Naive thymus-derived CD4-positive, alpha-beta T cell (primary cell): ENCODE results near the gene ART5. TPM values are rescaled to one million over a fixed set of nuclear protein-coding genes. Genes with fewer than 3 reads are reported as not detected.
"Not testable (repeated sequence)": the region's sequence is repeated elsewhere in the genome, so short reads cannot be mapped to it uniquely, and the experiment has no call there.

Experiments used
- ATAC-seq: fragments of 150-1000 bp; cut with Tn5 transposase; 2 replicates; pipeline ENCODE4 v1.10.0; 2021; ENCODE audit warnings: mild to moderate bottlenecking, moderate library complexity
- CTCF ChIA-PET: fragments of 350-600 bp; sonication (Branson Sonifier 250); formaldehyde crosslinking; loops from one replicate; lab custom pipeline; 2021; ENCODE audit warnings: antibody characterized with exemption; lab: Charles Lee
- POLR2A ChIA-PET: fragments of 350-600 bp; sonication (Branson Sonifier 250); formaldehyde crosslinking; loops from one replicate; lab custom pipeline; 2021; ENCODE audit warnings: antibody characterized with exemption, inconsistent platforms; lab: Charles Lee
- DNase-seq, 9 donors: peaks; one replicate each; pipeline versions ENCODE4 v3.0.0 to v3.0.0-alpha.2; 2020 to 2022; ENCODE audit warnings: mixed read lengths in 1 of 9
- H3K27ac ChIP-seq: one replicate; pipeline ENCODE4 v1.7.0; 2013; ENCODE audit warnings: mild to moderate bottlenecking, low read depth, low read length, moderate library complexity
- H3K27me3 ChIP-seq, 2 donors: one replicate each; pipeline ENCODE4 v1.7.0; 2013; ENCODE audit warnings: low read length in 2 of 2, mild to moderate bottlenecking in 2 of 2, moderate library complexity in 2 of 2; ENCODE audit not compliant: control insufficient read depth in 2 of 2, insufficient read depth in 2 of 2
- H3K36me3 ChIP-seq, 3 experiments: 1 replicate in 2 of 3; 2 replicates in 1 of 3; pipeline ENCODE4 v1.7.0; 2013; ENCODE audit warnings: low read length in 3 of 3, mild to moderate bottlenecking in 3 of 3, moderate library complexity in 1 of 3; ENCODE audit not compliant: insufficient read depth in 3 of 3, control insufficient read depth in 2 of 3
- H3K4me1 ChIP-seq, 2 donors: one replicate each; pipeline ENCODE4 v1.7.0; 2013; ENCODE audit warnings: low read length in 2 of 2, mild to moderate bottlenecking in 2 of 2, moderate library complexity in 1 of 2; ENCODE audit not compliant: control insufficient read depth in 2 of 2, insufficient read depth in 2 of 2
- H3K4me3 ChIP-seq: 2 replicates; pipeline ENCODE4 v1.7.0; 2013; ENCODE audit warnings: mild to moderate bottlenecking, low read length
- H3K9me3 ChIP-seq, 3 experiments: 1 replicate in 2 of 3; 2 replicates in 1 of 3; pipeline ENCODE4 v1.7.0; 2013; ENCODE audit warnings: low read length in 3 of 3; ENCODE audit not compliant: control insufficient read depth in 2 of 3
- H3K27ac Mint-ChIP-seq, 9 donors: one replicate each; pipeline ENCODE4 v1.8.0; 2020 to 2022; ENCODE audit warnings: mixed read lengths in 9 of 9, mild to moderate bottlenecking in 8 of 9, moderate library complexity in 5 of 9, inconsistent platforms in 2 of 9
- H3K27me3 Mint-ChIP-seq, 5 donors: one replicate each; pipeline ENCODE4 v1.8.0; 2021 to 2022; ENCODE audit warnings: mixed read lengths in 5 of 5, mild to moderate bottlenecking in 1 of 5
- H3K36me3 Mint-ChIP-seq, 5 donors: one replicate each; pipeline ENCODE4 v1.8.0; 2020 to 2022; ENCODE audit warnings: mixed read lengths in 5 of 5, mild to moderate bottlenecking in 3 of 5, inconsistent platforms in 1 of 5
- H3K4me1 Mint-ChIP-seq, 7 donors: one replicate each; pipeline ENCODE4 v1.8.0; 2020 to 2022; ENCODE audit warnings: mixed read lengths in 7 of 7, mild to moderate bottlenecking in 3 of 7, inconsistent platforms in 1 of 7
- H3K4me3 Mint-ChIP-seq, 10 donors: one replicate each; pipeline ENCODE4 v1.8.0; 2020 to 2022; ENCODE audit warnings: mild to moderate bottlenecking in 10 of 10, mixed read lengths in 10 of 10, moderate library complexity in 6 of 10, inconsistent platforms in 2 of 10
- H3K9me3 Mint-ChIP-seq, 11 donors: one replicate each; pipeline ENCODE4 v1.8.0; 2020 to 2022; ENCODE audit warnings: mixed read lengths in 11 of 11, mild to moderate bottlenecking in 4 of 11, inconsistent platforms in 1 of 11, moderate library complexity in 1 of 11
- intact Hi-C, 2 donors: fragments of 100-400 bp; cut with micrococcal nuclease; formaldehyde crosslinking; loops; one replicate each; pipeline ENCODE4 v1.15.1; 2023
- polyA plus RNA-seq, 2 donors: library from polyadenylated mRNA; unstranded; fragments of 300-500 nt; fragmentation: Illumina TruSeq; gene quantifications; one replicate each; pipeline ENCODE4 v1.2.3, GENCODE V29; 2021
- total RNA-seq, 6 experiments: library from RNA in 5 of 6; stranded (reverse) in 5 of 6; gene quantifications; 1 replicate in 5 of 6; 2 replicates in 1 of 6; pipeline ENCODE4 v1.2.3 and lab custom pipeline; 2021 to 2026

ART5 gene
- total and polyA plus RNA-seq, 7 experiments from 2014 or later = not detected

GRCh38 chr11:3605771-3606203 is 36.0 kb downstream of the ART5 start:
- H3K4me1 ChIP-seq = no peaks in the 10 kb centered on the region
- ChIA-PET POLR2A (no interaction called here), CTCF (interaction anchor here (0.6 kb wide), 1 partner anchor 13 kb away, joined by 3 read pairs; no protein-coding TSS in a partner anchor)
- Mint-ChIP-seq H3K4me3 (no peak overlapping the region), H3K27me3 (peaks cover 0 to 6% (median 0%) of the 10 kb centered on the region in 5 donors), H3K36me3 (no peaks in the 10 kb centered on the region), H3K9me3 (no peaks in the 10 kb centered on the region), H3K27ac (no peak overlapping the region), H3K4me1 (peaks cover 0 to 1% (median 0%) of the 10 kb centered on the region in 7 donors)
- no peaks in the 10 kb centered on the region for H3K9me3 ChIP-seq
- no peak for ATAC-seq
- DNase-seq = no peak
- H3K36me3 ChIP-seq = no peaks in the 10 kb centered on the region
- H3K27ac ChIP-seq = no peak overlapping the region
- no peaks in the 10 kb centered on the region for H3K27me3 ChIP-seq
- intact Hi-C loops = no loop called here
- H3K4me3 ChIP-seq = no peak overlapping the region

- H3K27me3 Mint-ChIP-seq = peaks cover 0 to 5% (median 0%) of the 10 kb centered on the region in 5 donors
- no peaks in the 10 kb centered on the region for H3K9me3 Mint-ChIP-seq
- H3K36me3 ChIP-seq = no peaks in the 10 kb centered on the region
- no peaks in the 10 kb centered on the region for H3K9me3 ChIP-seq
- no peak for DNase-seq
- POLR2A ChIA-PET = no interaction called here
- intact Hi-C loops = no loop called here
- no peak overlapping the region for H3K27ac ChIP-seq
- no peak overlapping the region for H3K27ac Mint-ChIP-seq
- H3K4me1 Mint-ChIP-seq = peaks cover 0 to 1% (median 0%) of the 10 kb centered on the region in 7 donors
- no peaks in the 10 kb centered on the region for H3K4me1 ChIP-seq
- ATAC-seq = no peak
- H3K4me3 ChIP-seq = no peak overlapping the region
- no peaks in the 10 kb centered on the region for H3K36me3 Mint-ChIP-seq
- H3K27me3 ChIP-seq = no peaks in the 10 kb centered on the region
- CTCF ChIA-PET = no interaction called here
- no peak overlapping the region for H3K4me3 Mint-ChIP-seq
Observed at GRCh38 chr11:3605283-3605662, 36.5 kb downstream of the ART5 start.

GRCh38 chr11:3604167-3604566 is 37.6 kb downstream of the ART5 start:
- Mint-ChIP-seq H3K27ac (no peak overlapping the region), H3K36me3 (no peaks in the 10 kb centered on the region), H3K27me3 (peaks cover 0 to 5% (median 0%) of the 10 kb centered on the region in 5 donors), H3K4me1 (peaks cover 0 to 1% (median 0%) of the 10 kb centered on the region in 7 donors), H3K9me3 (no peaks in the 10 kb centered on the region), H3K4me3 (no peak overlapping the region)
- intact Hi-C loops = no loop called here
- CTCF ChIA-PET = no interaction called here
- Histone ChIP-seq H3K36me3 (no peaks in the 10 kb centered on the region), H3K27me3 (no peaks in the 10 kb centered on the region), H3K27ac (no peak overlapping the region), H3K4me1 (no peaks in the 10 kb centered on the region), H3K4me3 (no peak overlapping the region), H3K9me3 (no peaks in the 10 kb centered on the region)
- no peak for DNase-seq
- POLR2A ChIA-PET = no interaction called here
- ATAC-seq = no peak

GRCh38 chr11:3600201-3600600 is 41.6 kb downstream of the ART5 start:
- H3K4me3 Mint-ChIP-seq, ATAC-seq, H3K27me3 Mint-ChIP-seq, intact Hi-C loops, H3K27ac ChIP-seq, H3K36me3 ChIP-seq, H3K36me3 Mint-ChIP-seq, H3K27me3 ChIP-seq, CTCF ChIA-PET, H3K4me1 ChIP-seq, H3K9me3 Mint-ChIP-seq, POLR2A ChIA-PET, H3K9me3 ChIP-seq, H3K4me3 ChIP-seq, H3K4me1 Mint-ChIP-seq, H3K27ac Mint-ChIP-seq, DNase-seq: not testable (repeated sequence)

GRCh38 chr11:3597743-3598142 is 44.0 kb downstream of the ART5 start:
- intact Hi-C loops, H3K36me3 Mint-ChIP-seq, CTCF ChIA-PET: not testable (repeated sequence)

GRCh38 chr11:3591326-3591725 is 50.5 kb downstream of the ART5 start:
- H3K9me3 Mint-ChIP-seq = peaks cover 0 to 11% (median 0%) of the 10 kb centered on the region in 11 donors
- H3K4me3 Mint-ChIP-seq, H3K4me1 Mint-ChIP-seq, H3K27ac ChIP-seq, H3K36me3 Mint-ChIP-seq, H3K9me3 ChIP-seq, intact Hi-C loops, DNase-seq, H3K36me3 ChIP-seq, ATAC-seq, H3K4me3 ChIP-seq, H3K27ac Mint-ChIP-seq, POLR2A ChIA-PET, H3K27me3 ChIP-seq, CTCF ChIA-PET, H3K4me1 ChIP-seq: not testable (repeated sequence)
- H3K27me3 Mint-ChIP-seq = peaks cover 0 to 14% (median 7%) of the 10 kb centered on the region in 5 donors

More at GRCh38 chr11:3597743-3598142, 44.0 kb downstream of the ART5 start:
- H3K27ac ChIP-seq, H3K4me1 Mint-ChIP-seq, H3K4me3 ChIP-seq, H3K27me3 ChIP-seq, H3K9me3 Mint-ChIP-seq, H3K36me3 ChIP-seq, H3K4me1 ChIP-seq, H3K9me3 ChIP-seq, DNase-seq, H3K27ac Mint-ChIP-seq, POLR2A ChIA-PET, H3K27me3 Mint-ChIP-seq, ATAC-seq, H3K4me3 Mint-ChIP-seq: not testable (repeated sequence)

GRCh38 chr11:3590193-3590592 is 51.6 kb downstream of the ART5 start:
- CTCF ChIA-PET = interaction anchor here (0.6 kb wide), 1 partner anchor 951 kb away, joined by 3 read pairs; no protein-coding TSS in a partner anchor
- intact Hi-C loops, H3K36me3 ChIP-seq, H3K4me3 ChIP-seq, H3K27ac Mint-ChIP-seq, H3K4me3 Mint-ChIP-seq, H3K9me3 ChIP-seq, H3K4me1 ChIP-seq, H3K4me1 Mint-ChIP-seq, ATAC-seq, H3K27ac ChIP-seq, DNase-seq, H3K36me3 Mint-ChIP-seq, POLR2A ChIA-PET, H3K27me3 ChIP-seq: not testable (repeated sequence)
- peaks cover 0 to 14% (median 8%) of the 10 kb centered on the region in 5 donors for H3K27me3 Mint-ChIP-seq
- peaks cover 0 to 11% (median 0%) of the 10 kb centered on the region in 11 donors for H3K9me3 Mint-ChIP-seq
